HEK293 (cell line): ENCODE measurements around the gene RAD9B.

Experiments used
- GLI2 ChIP-seq: fragments of 450-650 bp; formaldehyde crosslinking; IDR thresholded peaks from 2 replicates; pipeline ENCODE4; 2017; ENCODE audit warnings: missing biosample characterization, missing genetic modification characterization, low read depth, borderline replicate concordance
- GLIS1 ChIP-seq: fragments of 450-650 bp; formaldehyde crosslinking; IDR thresholded peaks from 2 replicates; pipeline ENCODE4 v1.5.1; 2016; ENCODE audit warnings: missing biosample characterization, missing genetic modification characterization
- KLF7 ChIP-seq: fragments of 450-650 bp; formaldehyde crosslinking; IDR thresholded peaks from 2 replicates; pipeline ENCODE4 v1.5.1; 2016; ENCODE audit warnings: missing biosample characterization, missing genetic modification characterization, borderline replicate concordance
- MEIS1 ChIP-seq: sonication (generic); formaldehyde crosslinking; IDR thresholded peaks from 2 replicates; pipeline ENCODE4 v1.8.1; 2022; ENCODE audit warnings: missing genetic modification reagents, mild to moderate bottlenecking, borderline replicate concordance
- PATZ1 ChIP-seq: fragments of 450-650 bp; formaldehyde crosslinking; IDR thresholded peaks from 2 replicates; pipeline ENCODE4 v1.5.1; 2016; ENCODE audit warnings: missing biosample characterization, missing genetic modification characterization
- PRDM1 ChIP-seq: fragments of 450-650 bp; formaldehyde crosslinking; IDR thresholded peaks from 2 replicates; pipeline ENCODE4; 2016; ENCODE audit warnings: missing biosample characterization, missing genetic modification characterization
- PRDM4 ChIP-seq: fragments of 450-650 bp; formaldehyde crosslinking; IDR thresholded peaks from 2 replicates; pipeline ENCODE4 v1.5.1; 2017; ENCODE audit warnings: missing biosample characterization, missing genetic modification characterization
- SETDB1 ChIP-seq: IDR thresholded peaks from one replicate; pipeline ENCODE4 v1.6.1; 2017; ENCODE audit warnings: mild to moderate bottlenecking, low read length, moderate library complexity, mixed read lengths; ENCODE audit not compliant: insufficient read length
- ZBTB26 ChIP-seq: fragments of 450-650 bp; formaldehyde crosslinking; optimal IDR thresholded peaks from 2 replicates; pipeline ENCODE3; 2016; ENCODE audit warnings: missing biosample characterization, mild to moderate bottlenecking, missing genetic modification characterization
- ZBTB48 ChIP-seq: fragments of 450-650 bp; formaldehyde crosslinking; IDR thresholded peaks from 2 replicates; pipeline ENCODE4 v1.5.1; 2016; ENCODE audit warnings: missing biosample characterization, missing genetic modification characterization
- ZNF175 ChIP-seq: fragments of 450-650 bp; formaldehyde crosslinking; IDR thresholded peaks from 2 replicates; pipeline ENCODE4 v1.5.1; 2016; ENCODE audit warnings: missing biosample characterization, missing genetic modification characterization
- ZNF24 ChIP-seq: fragments of 450-650 bp; formaldehyde crosslinking; IDR thresholded peaks from 2 replicates; pipeline ENCODE4 v1.5.1; 2016; ENCODE audit warnings: missing biosample characterization, missing genetic modification characterization
- ZNF248 ChIP-seq: fragments of 450-650 bp; formaldehyde crosslinking; IDR thresholded peaks from 2 replicates; pipeline ENCODE4 v1.5.1; 2017; ENCODE audit warnings: missing biosample characterization, missing genetic modification characterization
- ZNF335 ChIP-seq: fragments of 450-650 bp; formaldehyde crosslinking; conservative IDR thresholded peaks from 2 replicates; pipeline ENCODE4 v1.5.1; 2016; ENCODE audit warnings: missing biosample characterization, missing genetic modification characterization
- ZNF362 ChIP-seq: fragments of 450-650 bp; formaldehyde crosslinking; IDR thresholded peaks from 2 replicates; pipeline ENCODE4 v1.5.1; 2016; ENCODE audit warnings: missing biosample characterization, missing genetic modification characterization
- ZNF366 ChIP-seq: fragments of 450-650 bp; formaldehyde crosslinking; conservative IDR thresholded peaks from 2 replicates; pipeline ENCODE4 v1.5.1; 2016; ENCODE audit warnings: missing biosample characterization, missing genetic modification characterization
- ZNF473 ChIP-seq: fragments of 450-650 bp; formaldehyde crosslinking; IDR thresholded peaks from 2 replicates; pipeline ENCODE4 v1.5.1; 2017; ENCODE audit warnings: missing biosample characterization, missing genetic modification characterization
- ZNF549 ChIP-seq: fragments of 450-650 bp; IDR thresholded peaks from 2 replicates; pipeline ENCODE4 v1.5.1; 2018; ENCODE audit warnings: missing biosample characterization, missing genetic modification characterization, mild to moderate bottlenecking, inconsistent platforms, moderate library complexity
- ZNF600 ChIP-seq: fragments of 450-650 bp; formaldehyde crosslinking; IDR thresholded peaks from 2 replicates; pipeline ENCODE4 v1.5.1; 2016; ENCODE audit warnings: missing biosample characterization, missing genetic modification characterization
- ZNF629 ChIP-seq: fragments of 450-650 bp; formaldehyde crosslinking; IDR thresholded peaks from 2 replicates; pipeline ENCODE4 v1.5.1; 2017; ENCODE audit warnings: missing biosample characterization, missing genetic modification characterization
- ZNF791 ChIP-seq: fragments of 450-650 bp; formaldehyde crosslinking; IDR thresholded peaks from 2 replicates; pipeline ENCODE4 v1.5.1; 2016; ENCODE audit warnings: missing biosample characterization, missing genetic modification characterization
- ZNF830 ChIP-seq: fragments of 450-650 bp; IDR thresholded peaks from 2 replicates; pipeline ENCODE4 v1.5.0; 2018; ENCODE audit warnings: missing biosample characterization, missing genetic modification characterization, low read depth, mild to moderate bottlenecking, moderate library complexity
- TF ChIP-seq, protein P1 (sequence below): fragments of 450-650 bp; formaldehyde crosslinking; IDR thresholded peaks from 2 replicates; pipeline ENCODE4 v1.5.1; 2016; ENCODE audit warnings: missing biosample characterization, missing genetic modification characterization, low read depth
- TF ChIP-seq, protein P2 (sequence below): fragments of 450-650 bp; formaldehyde crosslinking; IDR thresholded peaks from 2 replicates; pipeline ENCODE4; 2016; ENCODE audit warnings: missing biosample characterization, missing genetic modification characterization

Gene RAD9B

GRCh38 chr12:110536834-110537604 lies 34.9 kb downstream of the RAD9B start (continued):
- TF ChIP-seq, protein P1, sequence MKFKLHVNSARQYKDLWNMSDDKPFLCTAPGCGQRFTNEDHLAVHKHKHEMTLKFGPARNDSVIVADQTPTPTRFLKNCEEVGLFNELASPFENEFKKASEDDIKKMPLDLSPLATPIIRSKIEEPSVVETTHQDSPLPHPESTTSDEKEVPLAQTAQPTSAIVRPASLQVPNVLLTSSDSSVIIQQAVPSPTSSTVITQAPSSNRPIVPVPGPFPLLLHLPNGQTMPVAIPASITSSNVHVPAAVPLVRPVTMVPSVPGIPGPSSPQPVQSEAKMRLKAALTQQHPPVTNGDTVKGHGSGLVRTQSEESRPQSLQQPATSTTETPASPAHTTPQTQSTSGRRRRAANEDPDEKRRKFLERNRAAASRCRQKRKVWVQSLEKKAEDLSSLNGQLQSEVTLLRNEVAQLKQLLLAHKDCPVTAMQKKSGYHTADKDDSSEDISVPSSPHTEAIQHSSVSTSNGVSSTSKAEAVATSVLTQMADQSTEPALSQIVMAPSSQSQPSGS (tag by site-specific recombination), result peak; percentile 92
- TF ChIP-seq ZNF791 (tag by site-specific recombination) (no peak), ZNF362 (tag by site-specific recombination) (peak; percentile 72; the same call in 1 of the 2 replicates), ZNF629 (tag by site-specific recombination) (peak; percentile 58; the same call in 1 of the 2 replicates), ZNF549 (tag by site-specific recombination) (no peak), ZNF175 (no peak), PRDM1 (tag by site-specific recombination) (peak; percentile 52), KLF7 (no peak), ZNF830 (tag by site-specific recombination) (no peak), ZNF24 (0 out of 2 replicates have a peak, but pooled peaks have one; percentile 31), ZNF335 (tag by site-specific recombination) (peak; percentile 31), PRDM4 (tag by site-specific recombination) (no peak), ZNF366 (tag by site-specific recombination) (no peak), SETDB1 (no peak), MEIS1 (CRISPR knock-in tag) (no peak), ZNF248 (tag by site-specific recombination) (no peak), ZBTB26 (tag by site-specific recombination) (no peak), GLIS1 (no peak), PATZ1 (tag by site-specific recombination) (no peak; the same call in 1 of the 2 replicates), GLI2 (no peak), ZNF600 (tag by site-specific recombination) (peak; percentile 59), ZNF473 (no peak), ZBTB48 (no peak)
- TF ChIP-seq, protein P2, sequence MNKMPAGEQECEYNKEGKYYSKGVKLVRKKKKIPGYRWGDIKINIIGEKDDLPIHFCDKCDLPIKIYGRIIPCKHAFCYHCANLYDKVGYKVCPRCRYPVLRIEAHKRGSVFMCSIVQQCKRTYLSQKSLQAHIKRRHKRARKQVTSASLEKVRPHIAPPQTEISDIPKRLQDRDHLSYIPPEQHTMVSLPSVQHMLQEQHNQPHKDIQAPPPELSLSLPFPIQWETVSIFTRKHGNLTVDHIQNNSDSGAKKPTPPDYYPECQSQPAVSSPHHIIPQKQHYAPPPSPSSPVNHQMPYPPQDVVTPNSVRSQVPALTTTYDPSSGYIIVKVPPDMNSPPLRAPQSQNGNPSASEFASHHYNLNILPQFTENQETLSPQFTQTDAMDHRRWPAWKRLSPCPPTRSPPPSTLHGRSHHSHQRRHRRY (tag by site-specific recombination), result no peak
